Activated CD4-positive, alpha-beta T cell treated with anti-CD3 and anti-CD28 coated beads, Interleukin-2, amount 10 ng/mL, durations not matched to agents 24 days and 14 days (primary cell): ENCODE data around the gene CYP3A5. TPM values are rescaled to one million over a fixed set of nuclear protein-coding genes. Genes with fewer than 3 reads are reported as not detected.

Source experiments
- DNase-seq: peaks from one replicate; pipeline ENCODE4 v3.0.0; 2022
- H3K27ac Mint-ChIP-seq: one replicate; pipeline ENCODE4 v1.8.0; 2022; ENCODE audit warnings: mild to moderate bottlenecking, mixed read lengths
- H3K27me3 Mint-ChIP-seq: one replicate; pipeline ENCODE4 v1.8.0; 2022; ENCODE audit warnings: mixed read lengths
- H3K36me3 Mint-ChIP-seq: one replicate; pipeline ENCODE4 v1.8.0; 2022; ENCODE audit warnings: low read depth, mild to moderate bottlenecking, mixed read lengths
- H3K4me1 Mint-ChIP-seq: one replicate; pipeline ENCODE4 v1.8.0; 2021; ENCODE audit warnings: mixed read lengths
- H3K4me3 Mint-ChIP-seq: one replicate; pipeline ENCODE4 v1.8.0; 2022; ENCODE audit warnings: mild to moderate bottlenecking, moderate library complexity, mixed read lengths
- H3K9me3 Mint-ChIP-seq: one replicate; pipeline ENCODE4 v1.8.0; 2021; ENCODE audit warnings: mixed read lengths
- intact Hi-C: fragments of 100-400 bp; cut with micrococcal nuclease; formaldehyde crosslinking; loops from one replicate; pipeline ENCODE4 v1.15.1; 2023
- total RNA-seq: library from RNA; stranded (reverse); gene quantifications from 2 replicates; pipeline ENCODE4 v1.2.3, GENCODE V29; 2022

CYP3A5 gene
- total RNA-seq, 1 donor from 2014 or later, result not detected

GRCh38 chr7:99599836-99600235 lies 80.0 kb downstream of the CYP3A5 start:
- no peaks in the 10 kb centered on the region for H3K27me3 Mint-ChIP-seq
- no peak for DNase-seq
- intact Hi-C loops, result no loop called here
- no peak overlapping the region for H3K4me3 Mint-ChIP-seq
- H3K27ac Mint-ChIP-seq, result no peak overlapping the region
- H3K36me3 Mint-ChIP-seq, result no peaks in the 10 kb centered on the region
- no peaks in the 10 kb centered on the region for H3K9me3 Mint-ChIP-seq
- peaks cover 4% of the 10 kb centered on the region for H3K4me1 Mint-ChIP-seq

Other genes starting within 250 kb of the CYP3A5 start
- 10.5 and 10.7 TPM in 2 replicates for gene PTCD1, start 241.2 kb downstream of the CYP3A5 start, total RNA-seq
- gene CPSF4, start 241.1 kb downstream of the CYP3A5 start, total RNA-seq, result 83.5 and 89.0 TPM in 2 replicates
- gene ATP5MF, start 213.8 kb downstream of the CYP3A5 start, total RNA-seq, result 380 and 393 TPM in 2 replicates
- gene ZNF789, start 207.1 kb downstream of the CYP3A5 start, total RNA-seq, result 22.6 and 23.6 TPM in 2 replicates
- 38.1 and 38.7 TPM in 2 replicates for gene ZNF394, start 179.7 kb downstream of the CYP3A5 start, total RNA-seq
- 7.2 TPM in 2 replicates for gene ZKSCAN5, start 175.3 kb downstream of the CYP3A5 start, total RNA-seq
- gene FAM200A, start 127.9 kb downstream of the CYP3A5 start, total RNA-seq, result 4.7 and 5.8 TPM in 2 replicates
- gene ZNF655, start 121.4 kb downstream of the CYP3A5 start, total RNA-seq, result 76.2 and 76.4 TPM in 2 replicates
- 0.50 and 0.61 TPM in 2 replicates for gene TMEM225B, start 81.7 kb downstream of the CYP3A5 start, total RNA-seq
- gene ZSCAN25, start 63.0 kb downstream of the CYP3A5 start, total RNA-seq, result 29.4 and 30.0 TPM in 2 replicates
- gene CYP3A7, start 55.2 kb upstream of the CYP3A5 start, total RNA-seq, result not detected in 2 replicates
- gene CYP3A4, start 104.2 kb upstream of the CYP3A5 start, total RNA-seq, result not detected in 2 replicates
- not detected in 2 replicates for gene CYP3A43, start 148.0 kb upstream of the CYP3A5 start, total RNA-seq
- gene OR2AE1, start 197.0 kb upstream of the CYP3A5 start, total RNA-seq, result 0.19 and 0.33 TPM in 2 replicates
- 22.3 and 24.0 TPM in 2 replicates for gene TRIM4, start 239.5 kb upstream of the CYP3A5 start, total RNA-seq
- gene GJC3, start 249.6 kb upstream of the CYP3A5 start, total RNA-seq, result 0.36 TPM in 1 of 2 replicates, not detected in the other